AG04449 (cell line): ENCODE data around the gene ASTN2.

Source experiments
- CTCF ChIA-PET: fragments of 350-600 bp; formaldehyde crosslinking; extraction: SDS; loops from one replicate; lab custom pipeline; 2021; ENCODE audit warnings: antibody characterized with exemption; lab: Yijun Ruan, JAX
- POLR2A ChIA-PET: fragments of 400-600, 350-600 bp; formaldehyde crosslinking; extraction: SDS; loops from one replicate; lab custom pipeline; 2020; ENCODE audit warnings: antibody characterized with exemption, inconsistent platforms; lab: Yijun Ruan, JAX
- DNase-seq: peaks from one replicate; pipeline ENCODE4 v3.0.0-alpha.2; 2010; ENCODE audit warnings: low read depth, low spot score
- H3K4me3 ChIP-seq: 2 replicates; pipeline ENCODE4 v1.5.1; 2011; ENCODE audit warnings: low read depth, mild to moderate bottlenecking, control low read depth, low read length
- CTCF ChIP-seq: IDR thresholded peaks from one replicate; pipeline ENCODE4 v1.5.1; 2011; ENCODE audit warnings: mild to moderate bottlenecking, moderate library complexity, low read length, control low read depth, inconsistent platforms; ENCODE audit not compliant: insufficient read depth; ENCODE audit errors: missing control alignments

ASTN2 gene

GRCh38 chr9:117063721-117064471, 351.0 kb downstream of the ASTN2 start:
- no peak overlapping the region for H3K4me3 ChIP-seq
- ChIA-PET POLR2A (no interaction called here), CTCF (no interaction called here)
- TF ChIP-seq CTCF: no peak
- DNase-seq: no peak

DNA sequence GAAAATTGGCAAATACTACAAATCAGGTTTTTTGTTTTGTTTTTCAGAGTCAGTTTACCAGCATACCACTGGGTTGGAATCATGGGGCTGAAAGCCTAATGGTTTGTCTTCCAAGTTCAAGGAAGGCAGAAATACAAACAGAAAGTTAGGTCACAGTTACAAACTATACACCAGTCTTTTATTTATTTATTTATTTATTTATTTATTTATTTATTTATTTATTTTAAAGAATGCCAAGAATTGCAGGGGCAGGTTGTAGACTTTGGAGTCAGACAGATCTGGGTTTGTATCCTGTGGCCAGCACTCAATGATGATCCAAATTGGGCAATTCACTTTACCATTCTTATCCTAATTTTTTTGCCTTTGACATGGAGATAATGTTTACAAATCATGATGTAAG, 353.9 kb downstream of the ASTN2 start:
- POLR2A ChIA-PET: no interaction called here
- CTCF ChIA-PET: no interaction called here
- H3K4me3 ChIP-seq: no peak overlapping the region
- no peak for DNase-seq
- TF ChIP-seq CTCF: no peak

DNA sequence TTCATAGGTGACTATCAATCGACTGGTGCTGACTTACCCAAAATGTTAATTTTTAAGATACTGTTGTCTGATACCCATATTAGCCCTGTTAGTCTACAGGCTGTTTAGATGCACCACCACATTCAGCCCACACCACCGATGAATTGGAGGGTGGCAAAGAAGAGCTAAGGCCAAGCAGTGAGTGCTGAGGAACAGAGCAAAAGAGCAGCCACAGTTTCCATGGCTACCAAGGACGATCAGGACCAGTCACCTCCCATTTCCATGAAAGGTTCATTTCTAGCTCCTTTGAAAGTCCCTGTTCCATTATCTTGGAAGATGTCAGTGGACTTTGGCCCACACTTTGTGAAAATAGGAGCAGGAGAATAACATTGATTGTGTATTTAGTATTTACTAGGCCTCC, 364.9 kb downstream of the ASTN2 start:
- no peak for TF ChIP-seq CTCF
- ChIA-PET POLR2A (no interaction called here), CTCF (no interaction called here)
- DNase-seq: no peak
- no peak overlapping the region for H3K4me3 ChIP-seq

DNA sequence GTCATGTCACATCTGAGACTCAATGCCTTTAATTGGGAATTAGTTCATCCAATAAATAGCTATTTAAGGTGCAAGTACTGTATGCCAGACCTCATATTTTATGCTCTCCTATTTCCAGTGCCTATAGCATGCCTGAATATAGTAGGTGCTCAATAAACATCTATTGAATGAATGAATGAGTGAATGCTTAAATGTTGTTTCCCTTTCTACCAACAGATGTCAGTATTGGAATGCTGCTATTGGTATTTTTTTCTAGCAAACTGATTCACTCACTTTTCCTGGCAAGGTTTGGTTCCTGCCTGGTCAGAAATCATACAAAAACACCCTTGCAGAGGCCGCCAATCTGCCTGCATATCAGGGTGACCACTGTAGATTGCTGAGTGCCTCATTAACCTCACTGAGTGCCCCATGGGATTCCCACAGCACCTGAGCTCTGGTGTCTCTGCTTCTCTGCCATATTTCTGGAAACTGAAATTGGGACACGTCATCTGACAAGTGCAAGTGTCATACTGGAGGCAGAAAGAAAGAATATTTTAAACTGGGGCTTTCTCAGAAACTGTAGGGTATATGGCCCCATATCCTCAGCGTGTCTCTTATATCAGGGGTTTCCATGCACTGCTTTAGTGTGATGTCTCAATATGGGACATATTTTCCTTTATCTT, 368.1 kb downstream of the ASTN2 start:
- H3K4me3 ChIP-seq: no peak overlapping the region
- TF ChIP-seq CTCF: no peak
- ChIA-PET CTCF (no interaction called here), POLR2A (no interaction called here)
- no peak for DNase-seq

DNA sequence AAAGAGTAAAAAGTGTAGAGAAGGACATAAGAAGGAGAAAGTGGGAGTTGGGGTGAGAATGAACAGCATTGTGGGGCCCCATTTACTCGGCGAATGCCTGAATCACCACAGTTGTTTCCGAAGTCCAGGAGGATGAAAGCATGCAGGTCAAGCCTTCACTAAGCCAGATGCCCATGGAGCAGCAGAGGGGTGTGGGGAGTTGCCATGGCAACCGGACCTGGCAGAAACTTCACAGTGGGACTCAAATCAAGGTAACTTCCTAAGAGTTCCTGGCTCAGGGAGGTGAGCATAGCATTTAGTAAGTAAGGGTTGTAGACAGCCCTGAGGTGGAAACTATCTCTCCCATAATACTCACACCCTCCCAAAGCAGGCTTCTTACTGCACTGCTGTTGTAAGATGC, 370.6 kb downstream of the ASTN2 start:
- CTCF ChIA-PET: no interaction called here
- no peak for DNase-seq
- H3K4me3 ChIP-seq: no peak overlapping the region
- no peak for TF ChIP-seq CTCF
- POLR2A ChIA-PET: no interaction called here

GRCh38 chr9:117043159-117043558, 371.7 kb downstream of the ASTN2 start:
- H3K4me3 ChIP-seq: no peak overlapping the region
- ChIA-PET CTCF (no interaction called here), POLR2A (no interaction called here)
- no peak for DNase-seq
- no peak for TF ChIP-seq CTCF
